ENCODE results near the gene NTSR2. TPM values are rescaled to one million over a fixed set of nuclear protein-coding genes. Genes with fewer than 3 reads are reported as not detected.

Gene NTSR2
- total RNA-seq, 1 donor from 2014 or later, result not detected

DNA sequence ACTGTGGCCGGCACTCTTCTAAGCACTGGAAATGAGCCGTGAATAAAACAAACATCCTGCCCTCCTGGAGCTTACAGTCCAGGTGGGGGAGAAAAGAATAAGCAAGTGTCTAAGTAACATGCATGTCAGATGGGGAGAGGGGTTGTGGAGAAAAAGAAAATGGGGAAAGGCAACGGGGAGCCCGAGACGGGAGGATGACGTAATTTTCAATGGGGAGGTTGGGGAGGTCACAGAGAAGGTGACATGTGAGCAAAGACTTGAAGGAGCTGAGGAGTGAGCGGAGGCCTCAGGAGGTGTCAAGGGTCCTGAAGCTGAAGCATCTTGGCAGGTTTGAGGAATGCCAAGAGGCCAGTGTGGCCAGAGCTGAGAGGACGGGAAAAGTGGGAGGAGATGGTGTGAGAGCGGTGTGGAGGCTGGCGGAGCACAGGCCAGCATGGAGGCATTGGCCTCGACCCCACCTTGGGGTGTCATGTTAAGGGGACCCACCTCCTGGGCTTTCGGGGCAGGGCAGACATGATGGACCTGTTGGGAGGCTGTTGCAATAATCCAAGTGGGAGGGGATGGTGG, 15.0 kb upstream of the NTSR2 start:
- Histone ChIP-seq H3K27ac (ENCODE audit: low read depth, low read length) (no peak overlapping the region), H4K20me1 (ENCODE audit: insufficient read depth, low read length) (no peaks in the 10 kb centered on the region), H3K4me3 (ENCODE audit: insufficient read depth, low read depth, low read length) (no peak overlapping the region), H3K9me3 (ENCODE audit: insufficient read depth, low read depth, low read length) (no peaks in the 10 kb centered on the region), H3K79me2 (ENCODE audit: insufficient read depth, low read length) (no peaks in the 10 kb centered on the region), H3K4me1 (ENCODE audit: insufficient read depth, low read length) (peaks cover 2% of the 10 kb centered on the region), H3K36me3 (ENCODE audit: insufficient read depth, low read length) (no peaks in the 10 kb centered on the region), H3K4me2 (ENCODE audit: low read length) (no peak overlapping the region), H3K27me3 (ENCODE audit: insufficient read depth, low read length) (peaks cover 18% of the 10 kb centered on the region), H3K9ac (ENCODE audit: low read length) (no peak overlapping the region), H2AFZ (ENCODE audit: low read depth, low read length) (no peak overlapping the region)
- Mint-ChIP-seq H3K4me1 (ENCODE audit: low read depth, unreplicated experiment) (peaks cover 20% of the 10 kb centered on the region), H3K9me3 (ENCODE audit: unreplicated experiment) (no peaks in the 10 kb centered on the region), H3K4me3 (ENCODE audit: unreplicated experiment) (no peak overlapping the region), H3K36me3 (ENCODE audit: low read depth, unreplicated experiment) (no peaks in the 10 kb centered on the region), H3K27ac (ENCODE audit: unreplicated experiment) (no peak overlapping the region), H3K27me3 (ENCODE audit: low read depth, unreplicated experiment) (peaks cover 44% of the 10 kb centered on the region)
- TF ChIP-seq EZH2 (IDR thresholded peaks at IDR 0.05; ENCODE audit: insufficient read depth, low read length), result no peak
- TF ChIP-seq, protein P1, sequence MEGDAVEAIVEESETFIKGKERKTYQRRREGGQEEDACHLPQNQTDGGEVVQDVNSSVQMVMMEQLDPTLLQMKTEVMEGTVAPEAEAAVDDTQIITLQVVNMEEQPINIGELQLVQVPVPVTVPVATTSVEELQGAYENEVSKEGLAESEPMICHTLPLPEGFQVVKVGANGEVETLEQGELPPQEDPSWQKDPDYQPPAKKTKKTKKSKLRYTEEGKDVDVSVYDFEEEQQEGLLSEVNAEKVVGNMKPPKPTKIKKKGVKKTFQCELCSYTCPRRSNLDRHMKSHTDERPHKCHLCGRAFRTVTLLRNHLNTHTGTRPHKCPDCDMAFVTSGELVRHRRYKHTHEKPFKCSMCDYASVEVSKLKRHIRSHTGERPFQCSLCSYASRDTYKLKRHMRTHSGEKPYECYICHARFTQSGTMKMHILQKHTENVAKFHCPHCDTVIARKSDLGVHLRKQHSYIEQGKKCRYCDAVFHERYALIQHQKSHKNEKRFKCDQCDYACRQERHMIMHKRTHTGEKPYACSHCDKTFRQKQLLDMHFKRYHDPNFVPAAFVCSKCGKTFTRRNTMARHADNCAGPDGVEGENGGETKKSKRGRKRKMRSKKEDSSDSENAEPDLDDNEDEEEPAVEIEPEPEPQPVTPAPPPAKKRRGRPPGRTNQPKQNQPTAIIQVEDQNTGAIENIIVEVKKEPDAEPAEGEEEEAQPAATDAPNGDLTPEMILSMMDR (IDR thresholded peaks at IDR 0.05; ENCODE audit: insufficient read depth, low read depth, low read length), result no peak
- DNase-seq (ENCODE audit: low read depth), result no peak
- FAIRE-seq, result no peak

DNA sequence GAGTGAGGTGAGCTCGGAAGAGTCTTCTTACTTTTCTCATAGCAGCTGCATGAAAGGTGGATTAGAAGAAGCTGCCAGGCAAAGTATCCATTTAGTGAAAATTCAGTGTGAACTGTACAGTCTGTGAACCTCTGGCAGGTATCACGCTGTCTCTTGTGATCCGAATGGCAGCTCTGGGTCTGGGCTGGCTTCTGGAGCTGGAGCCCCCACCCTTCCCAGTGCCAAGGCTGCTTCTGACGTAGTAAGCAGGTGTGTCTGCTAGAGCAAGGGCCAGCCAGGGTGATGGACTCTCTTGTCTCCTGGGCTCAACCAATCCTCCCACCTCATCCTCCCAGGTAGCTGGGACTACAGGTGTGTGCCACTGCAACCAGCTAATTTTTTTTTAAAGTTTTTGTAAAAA, 14.0 kb upstream of the NTSR2 start:
- Histone ChIP-seq H3K36me3 (ENCODE audit: insufficient read depth, low read length) (no peaks in the 10 kb centered on the region), H3K4me3 (ENCODE audit: insufficient read depth, low read depth, low read length) (no peak overlapping the region), H3K4me1 (ENCODE audit: insufficient read depth, low read length) (peaks cover 2% of the 10 kb centered on the region), H3K9ac (ENCODE audit: low read length) (no peak overlapping the region), H2AFZ (ENCODE audit: low read depth, low read length) (no peak overlapping the region), H3K79me2 (ENCODE audit: insufficient read depth, low read length) (no peaks in the 10 kb centered on the region), H3K27me3 (ENCODE audit: insufficient read depth, low read length) (peaks cover 22% of the 10 kb centered on the region), H4K20me1 (ENCODE audit: insufficient read depth, low read length) (no peaks in the 10 kb centered on the region), H3K4me2 (ENCODE audit: low read length) (no peak overlapping the region), H3K27ac (ENCODE audit: low read depth, low read length) (no peak overlapping the region), H3K9me3 (ENCODE audit: insufficient read depth, low read depth, low read length) (no peaks in the 10 kb centered on the region)
- TF ChIP-seq, protein P1 (IDR thresholded peaks at IDR 0.05; ENCODE audit: insufficient read depth, low read depth, low read length), result no peak
- no peak for TF ChIP-seq EZH2 (IDR thresholded peaks at IDR 0.05; ENCODE audit: insufficient read depth, low read length)
- Mint-ChIP-seq H3K36me3 (ENCODE audit: low read depth, unreplicated experiment) (no peaks in the 10 kb centered on the region), H3K4me1 (ENCODE audit: low read depth, unreplicated experiment) (peaks cover 22% of the 10 kb centered on the region), H3K27me3 (ENCODE audit: low read depth, unreplicated experiment) (peaks cover 50% of the 10 kb centered on the region), H3K4me3 (ENCODE audit: unreplicated experiment) (no peak overlapping the region), H3K9me3 (ENCODE audit: unreplicated experiment) (no peaks in the 10 kb centered on the region), H3K27ac (ENCODE audit: unreplicated experiment) (no peak overlapping the region)
- FAIRE-seq, result no peak
- no peak for DNase-seq (ENCODE audit: low read depth)

DNA sequence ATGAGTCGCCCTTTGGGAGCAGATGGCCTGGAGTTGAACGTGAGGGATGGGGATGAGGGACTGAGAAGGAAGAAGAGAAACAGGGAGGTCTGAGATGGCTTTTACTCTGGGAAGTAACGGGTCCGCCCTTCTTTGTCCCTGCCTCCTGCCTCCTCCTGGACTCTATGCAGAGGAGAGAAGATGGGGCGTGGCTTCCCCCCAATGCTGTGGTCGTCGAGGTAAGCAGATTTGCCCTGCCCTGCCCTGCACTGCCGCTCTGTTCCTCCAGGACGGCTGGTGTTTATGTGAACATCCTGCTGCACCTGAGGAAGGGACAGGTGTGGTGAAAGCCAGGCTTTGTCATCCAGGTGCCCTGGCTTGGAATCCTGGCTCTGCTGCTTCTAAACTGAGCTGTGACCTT, 13.5 kb upstream of the NTSR2 start:
- Histone ChIP-seq H2AFZ (ENCODE audit: low read depth, low read length) (no peak overlapping the region), H3K36me3 (ENCODE audit: insufficient read depth, low read length) (no peaks in the 10 kb centered on the region), H3K27ac (ENCODE audit: low read depth, low read length) (no peak overlapping the region), H3K4me1 (ENCODE audit: insufficient read depth, low read length) (no peaks in the 10 kb centered on the region), H3K9me3 (ENCODE audit: insufficient read depth, low read depth, low read length) (no peaks in the 10 kb centered on the region), H3K9ac (ENCODE audit: low read length) (no peak overlapping the region), H4K20me1 (ENCODE audit: insufficient read depth, low read length) (no peaks in the 10 kb centered on the region), H3K27me3 (ENCODE audit: insufficient read depth, low read length) (peaks cover 26% of the 10 kb centered on the region), H3K4me3 (ENCODE audit: insufficient read depth, low read depth, low read length) (no peak overlapping the region), H3K4me2 (ENCODE audit: low read length) (no peak overlapping the region), H3K79me2 (ENCODE audit: insufficient read depth, low read length) (no peaks in the 10 kb centered on the region)
- TF ChIP-seq EZH2 (IDR thresholded peaks at IDR 0.05; ENCODE audit: insufficient read depth, low read length), result no peak
- TF ChIP-seq, protein P1 (IDR thresholded peaks at IDR 0.05; ENCODE audit: insufficient read depth, low read depth, low read length), result no peak
- no peaks in the 10 kb centered on the region for H3K9me3 Mint-ChIP-seq (ENCODE audit: unreplicated experiment)
- H3K36me3 Mint-ChIP-seq (ENCODE audit: low read depth, unreplicated experiment), result no peaks in the 10 kb centered on the region
- H3K27me3 Mint-ChIP-seq (ENCODE audit: low read depth, unreplicated experiment), result peaks cover 54% of the 10 kb centered on the region
- no peak overlapping the region for H3K27ac Mint-ChIP-seq (ENCODE audit: unreplicated experiment)
- DNase-seq (ENCODE audit: low read depth) (no peak), FAIRE-seq (no peak)
- no peak overlapping the region for H3K4me3 Mint-ChIP-seq (ENCODE audit: unreplicated experiment)
- H3K4me1 Mint-ChIP-seq (ENCODE audit: low read depth, unreplicated experiment), result peaks cover 19% of the 10 kb centered on the region
